Measurements from ENCODE around the gene CCDC9B.
A peak's percentile ranks its signal among the peaks of the same experiment; 100 is the strongest.

CCDC9B gene

GRCh38 chr15:40344217-40344616 lies 3.5 kb upstream of the CCDC9B start:
- DNase-seq: no peak

- no peak for DNase-seq
Observed at GRCh38 chr15:40343512-40343911, 2.8 kb upstream of the CCDC9B start.

- DNase-seq: no peak
Observed at GRCh38 chr15:40342416-40343320, 1.9 kb upstream of the CCDC9B start.

- DNase-seq: no peak
Observed at GRCh38 chr15:40340038-40340739, 550 bp downstream of the CCDC9B start.

- no peak for DNase-seq
Observed at GRCh38 chr15:40339621-40339945, 1.2 kb downstream of the CCDC9B start.

- DNase-seq: no peak
Observed at GRCh38 chr15:40338921-40339620, 1.7 kb downstream of the CCDC9B start.

GRCh38 chr15:40338041-40338657 lies 2.6 kb downstream of the CCDC9B start:
- DNase-seq: peak; percentile 58

- no peak for DNase-seq
Observed at GRCh38 chr15:40337597-40337996, 3.1 kb downstream of the CCDC9B start.

- no peak for DNase-seq
Observed at GRCh38 chr15:40336744-40337122, 4.0 kb downstream of the CCDC9B start.

- DNase-seq: no peak
Observed at GRCh38 chr15:40335938-40336743, 4.6 kb downstream of the CCDC9B start.

GRCh38 chr15:40334941-40335795 lies 5.6 kb downstream of the CCDC9B start:
- no peak for DNase-seq

- no peak for DNase-seq
Observed at GRCh38 chr15:40334541-40334940, 6.2 kb downstream of the CCDC9B start.

- no peak for DNase-seq
Observed at GRCh38 chr15:40333922-40334492, 6.7 kb downstream of the CCDC9B start.

- DNase-seq: no peak
Observed at GRCh38 chr15:40332113-40332781, 8.5 kb downstream of the CCDC9B start.

- no peak for DNase-seq
Observed at GRCh38 chr15:40331637-40332036, 9.1 kb downstream of the CCDC9B start.

- no peak for DNase-seq
Observed at GRCh38 chr15:40331026-40331425, 9.7 kb downstream of the CCDC9B start.

GRCh38 chr15:40330368-40330836 lies 10.3 kb downstream of the CCDC9B start:
- no peak for DNase-seq

- DNase-seq: no peak
Observed at GRCh38 chr15:40329804-40330203, 10.9 kb downstream of the CCDC9B start.

GRCh38 chr15:40328751-40329150 lies 12.0 kb downstream of the CCDC9B start:
- no peak for DNase-seq

GRCh38 chr15:40328176-40328575 lies 12.6 kb downstream of the CCDC9B start:
- DNase-seq: no peak
